Fibroblast of mammary gland (primary cell): ENCODE data around the gene DENND5B.
A peak's percentile ranks its signal among the peaks of the same experiment; 100 is the strongest.

ENCODE experiments used
- DNase-seq: peaks from one replicate; pipeline ENCODE4 v3.0.0-alpha.2; 2010; ENCODE audit warnings: low read depth
- H3K4me3 ChIP-seq: 2 replicates; pipeline ENCODE4 v1.5.1; 2011; ENCODE audit warnings: low read depth, mild to moderate bottlenecking, low read length, moderate library complexity; ENCODE audit not compliant: control insufficient read depth
- TF ChIP-seq, protein P1 (sequence below): conservative IDR thresholded peaks from 2 replicates; pipeline ENCODE4 v1.5.1; 2011; ENCODE audit warnings: low read depth, low read length, inconsistent platforms; ENCODE audit not compliant: control insufficient read depth, insufficient read depth

DENND5B gene

DNA sequence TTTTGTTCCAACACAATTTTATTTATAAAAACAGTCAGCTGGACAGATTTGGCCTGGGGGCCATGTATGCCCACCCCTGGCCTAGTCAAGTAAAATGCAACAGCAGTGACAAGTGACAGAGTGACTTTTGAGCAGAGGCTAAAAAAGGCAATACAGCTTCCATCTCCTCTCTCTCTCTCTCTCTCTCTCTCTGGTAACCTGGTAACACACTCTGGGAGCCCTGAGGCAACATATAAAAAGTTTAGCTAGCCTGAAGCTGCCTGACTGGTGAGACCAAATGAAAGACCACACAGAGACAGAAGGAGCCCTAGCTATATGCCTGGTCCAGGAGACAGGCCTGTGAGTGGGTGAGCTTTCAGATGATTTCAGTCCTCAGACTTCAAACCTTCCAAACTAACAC lies 105.4 kb downstream of the DENND5B start:
- no peak for DNase-seq
- H3K4me3 ChIP-seq, result no peak overlapping the region
- TF ChIP-seq, protein P1, sequence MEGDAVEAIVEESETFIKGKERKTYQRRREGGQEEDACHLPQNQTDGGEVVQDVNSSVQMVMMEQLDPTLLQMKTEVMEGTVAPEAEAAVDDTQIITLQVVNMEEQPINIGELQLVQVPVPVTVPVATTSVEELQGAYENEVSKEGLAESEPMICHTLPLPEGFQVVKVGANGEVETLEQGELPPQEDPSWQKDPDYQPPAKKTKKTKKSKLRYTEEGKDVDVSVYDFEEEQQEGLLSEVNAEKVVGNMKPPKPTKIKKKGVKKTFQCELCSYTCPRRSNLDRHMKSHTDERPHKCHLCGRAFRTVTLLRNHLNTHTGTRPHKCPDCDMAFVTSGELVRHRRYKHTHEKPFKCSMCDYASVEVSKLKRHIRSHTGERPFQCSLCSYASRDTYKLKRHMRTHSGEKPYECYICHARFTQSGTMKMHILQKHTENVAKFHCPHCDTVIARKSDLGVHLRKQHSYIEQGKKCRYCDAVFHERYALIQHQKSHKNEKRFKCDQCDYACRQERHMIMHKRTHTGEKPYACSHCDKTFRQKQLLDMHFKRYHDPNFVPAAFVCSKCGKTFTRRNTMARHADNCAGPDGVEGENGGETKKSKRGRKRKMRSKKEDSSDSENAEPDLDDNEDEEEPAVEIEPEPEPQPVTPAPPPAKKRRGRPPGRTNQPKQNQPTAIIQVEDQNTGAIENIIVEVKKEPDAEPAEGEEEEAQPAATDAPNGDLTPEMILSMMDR, result no peak

DNA sequence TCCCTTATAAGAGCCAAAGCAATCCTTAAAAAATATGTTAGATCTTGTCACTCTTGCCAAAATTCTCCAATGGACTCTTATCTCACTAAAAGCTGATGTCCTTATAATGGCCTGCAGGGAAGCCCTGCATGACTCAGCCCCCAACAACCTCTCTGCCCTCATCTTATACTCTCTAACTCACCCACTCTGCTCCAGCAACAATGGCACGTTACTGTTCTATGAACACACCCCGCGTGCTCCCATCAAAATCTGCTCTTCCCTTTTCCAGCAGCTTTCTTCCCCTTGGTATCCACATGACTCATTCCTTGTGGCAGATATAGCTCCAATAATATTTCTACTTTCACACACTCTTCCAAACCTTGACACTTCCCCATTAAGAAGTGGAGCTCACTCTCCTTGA lies 108.1 kb downstream of the DENND5B start:
- H3K4me3 ChIP-seq, result no peak overlapping the region
- DNase-seq, result peak; percentile 17
- TF ChIP-seq, protein P1, result no peak

DNA sequence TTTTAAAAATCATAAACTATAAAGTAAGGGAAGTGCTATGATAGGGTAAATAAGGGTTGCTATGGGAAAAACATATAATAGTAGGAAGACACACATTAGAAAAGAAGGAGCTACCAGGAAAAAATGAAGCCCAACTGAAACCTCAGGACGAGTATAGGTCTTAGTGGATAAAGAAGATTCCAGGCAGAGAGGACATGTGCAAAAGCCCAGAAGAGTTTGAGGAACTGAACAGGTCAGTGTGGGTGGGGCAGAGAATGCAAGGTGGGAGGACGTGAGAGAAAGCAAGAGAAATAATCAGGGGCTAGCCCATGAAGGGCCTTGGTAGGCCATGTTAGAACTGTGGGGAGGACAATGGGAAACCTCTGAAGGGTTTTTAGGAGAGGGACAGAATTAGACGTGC lies 109.5 kb downstream of the DENND5B start:
- H3K4me3 ChIP-seq, result no peak overlapping the region
- no peak for DNase-seq
- TF ChIP-seq, protein P1, result no peak

DNA sequence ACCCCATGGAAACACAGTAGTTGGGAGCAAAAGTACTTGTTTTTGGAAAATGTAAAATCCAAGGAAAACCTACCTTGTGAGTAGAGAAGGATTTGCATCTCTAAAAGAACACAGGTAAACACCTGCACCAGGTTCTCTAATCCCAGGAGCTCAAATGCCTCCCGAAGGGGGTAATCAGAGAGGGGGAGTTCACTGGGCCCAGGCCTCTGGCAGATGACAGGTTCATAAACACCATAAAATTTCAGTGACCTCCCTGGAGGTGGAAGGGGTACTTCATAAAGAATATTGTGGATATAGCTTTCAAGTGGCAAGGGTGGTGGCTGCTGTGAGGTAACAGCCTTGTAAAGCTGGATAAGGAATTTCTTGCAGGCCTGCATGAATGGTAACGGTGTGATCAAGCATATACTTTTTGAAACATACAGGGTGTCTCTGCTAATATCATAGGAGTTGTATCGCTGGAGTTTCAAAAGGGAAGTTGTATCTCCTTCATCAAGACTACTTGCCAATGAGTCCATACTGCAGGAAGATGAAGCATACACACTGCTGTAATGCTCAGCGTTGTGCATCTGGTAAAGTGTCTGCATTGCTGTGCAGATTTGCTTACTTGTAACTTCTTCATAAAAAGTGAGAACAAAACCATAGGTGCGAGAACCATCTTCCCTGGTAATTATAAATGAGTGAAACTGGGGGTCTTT lies 111.3 kb downstream of the DENND5B start:
- TF ChIP-seq, protein P1, result no peak
- DNase-seq, result no peak
- H3K4me3 ChIP-seq, result no peak overlapping the region

- no peak for DNase-seq
- H3K4me3 ChIP-seq, result no peak overlapping the region
- TF ChIP-seq, protein P1, result no peak
Measured at GRCh38 chr12:31478898-31479297, 112.0 kb downstream of the DENND5B start.

DNA sequence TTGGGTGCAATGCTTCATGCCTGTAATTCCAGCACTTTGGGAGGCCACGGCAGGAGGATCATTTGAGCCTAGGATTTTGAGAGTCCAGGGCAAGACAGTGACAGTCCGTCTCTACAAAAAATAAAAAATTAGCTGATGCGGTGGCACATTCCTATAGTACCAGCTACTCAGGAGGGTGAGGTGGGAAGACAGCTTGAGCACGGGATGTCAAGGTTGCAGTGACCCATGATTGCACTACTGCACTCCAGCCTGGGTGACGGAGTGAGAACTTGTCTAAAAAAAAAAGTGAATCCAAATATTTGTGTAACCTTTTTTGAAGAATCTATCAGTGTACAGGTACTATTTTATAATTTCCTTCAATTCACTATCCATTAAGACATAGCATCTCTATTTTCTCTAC lies 112.5 kb downstream of the DENND5B start:
- DNase-seq, result no peak
- TF ChIP-seq, protein P1, result no peak
- no peak overlapping the region for H3K4me3 ChIP-seq

DNA sequence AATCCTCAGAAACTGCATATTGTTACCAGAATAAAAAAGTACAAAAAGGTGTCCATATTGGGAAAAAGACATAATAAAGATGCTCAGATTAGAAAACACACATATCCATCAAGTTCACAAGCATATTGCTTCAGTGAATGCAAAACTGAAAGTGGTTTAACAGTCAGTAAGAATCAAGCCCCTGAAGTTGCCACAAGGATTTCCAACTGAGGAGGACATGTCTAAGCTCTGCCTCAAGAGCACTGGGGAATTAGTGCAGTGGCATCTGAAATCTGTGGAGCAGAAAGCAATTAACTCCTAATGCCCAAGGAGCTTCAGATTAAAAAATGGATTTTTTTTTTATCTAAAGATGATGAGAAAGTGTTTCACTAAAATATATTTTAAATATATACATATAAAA lies 113.2 kb downstream of the DENND5B start:
- TF ChIP-seq, protein P1, result no peak
- no peak overlapping the region for H3K4me3 ChIP-seq
- DNase-seq, result no peak
